Panc1 (cell line): ENCODE results near the gene GMEB2.

Source experiments
- CTCF ChIP-seq: fragments of 450-650 bp; IDR thresholded peaks from 2 replicates; pipeline ENCODE4 v1.5.1; 2017; ENCODE audit warnings: mild to moderate bottlenecking
- POLR2AphosphoS5 ChIP-seq: IDR thresholded peaks from 2 replicates; pipeline ENCODE4 v1.6.1; 2012; ENCODE audit warnings: mild to moderate bottlenecking, low read depth, low read length, moderate library complexity
- REST ChIP-seq, 2 experiments: IDR thresholded peaks; 2 replicates each; pipeline ENCODE4 v1.6.1; 2011 to 2012; ENCODE audit warnings: low read depth in 2 of 2, control low read depth in 1 of 2, low read length in 1 of 2, mild to moderate bottlenecking in 1 of 2, moderate library complexity in 1 of 2; ENCODE audit not compliant: insufficient read depth in 1 of 2
- SIN3A ChIP-seq: IDR thresholded peaks from 2 replicates; pipeline ENCODE4 v1.6.1; 2012; ENCODE audit warnings: low read depth, mild to moderate bottlenecking, low read length, moderate library complexity, borderline replicate concordance; ENCODE audit not compliant: insufficient read depth
- TCF7L2 ChIP-seq: IDR thresholded peaks from 2 replicates; pipeline ENCODE4 v1.6.1; 2011; ENCODE audit warnings: mild to moderate bottlenecking, low read depth, low read length, inconsistent platforms

- TF ChIP-seq POLR2AphosphoS5 = no peak
- no peak for TF ChIP-seq TCF7L2
- no peak for TF ChIP-seq CTCF
- no peak for TF ChIP-seq REST (IDR thresholded peaks at IDR 0.05; ENCODE audit: insufficient read depth in 1 of 2, low read depth in 2 of 2, low read length in 1 of 2)
- no peak for TF ChIP-seq SIN3A
These were observed 35.0 kb downstream of the GMEB2 start for GRCh38 chr20:63591786-63592355.
